Measurements from ENCODE around the gene PCNP.
"Not testable (repeated sequence)": the region's sequence is repeated elsewhere in the genome, so short reads cannot be mapped to it uniquely, and the experiment has no call there.

PCNP gene

GRCh38 chr3:101567528-101568317, 6.3 kb upstream of the PCNP start:
- no peak for DNase-seq

DNA sequence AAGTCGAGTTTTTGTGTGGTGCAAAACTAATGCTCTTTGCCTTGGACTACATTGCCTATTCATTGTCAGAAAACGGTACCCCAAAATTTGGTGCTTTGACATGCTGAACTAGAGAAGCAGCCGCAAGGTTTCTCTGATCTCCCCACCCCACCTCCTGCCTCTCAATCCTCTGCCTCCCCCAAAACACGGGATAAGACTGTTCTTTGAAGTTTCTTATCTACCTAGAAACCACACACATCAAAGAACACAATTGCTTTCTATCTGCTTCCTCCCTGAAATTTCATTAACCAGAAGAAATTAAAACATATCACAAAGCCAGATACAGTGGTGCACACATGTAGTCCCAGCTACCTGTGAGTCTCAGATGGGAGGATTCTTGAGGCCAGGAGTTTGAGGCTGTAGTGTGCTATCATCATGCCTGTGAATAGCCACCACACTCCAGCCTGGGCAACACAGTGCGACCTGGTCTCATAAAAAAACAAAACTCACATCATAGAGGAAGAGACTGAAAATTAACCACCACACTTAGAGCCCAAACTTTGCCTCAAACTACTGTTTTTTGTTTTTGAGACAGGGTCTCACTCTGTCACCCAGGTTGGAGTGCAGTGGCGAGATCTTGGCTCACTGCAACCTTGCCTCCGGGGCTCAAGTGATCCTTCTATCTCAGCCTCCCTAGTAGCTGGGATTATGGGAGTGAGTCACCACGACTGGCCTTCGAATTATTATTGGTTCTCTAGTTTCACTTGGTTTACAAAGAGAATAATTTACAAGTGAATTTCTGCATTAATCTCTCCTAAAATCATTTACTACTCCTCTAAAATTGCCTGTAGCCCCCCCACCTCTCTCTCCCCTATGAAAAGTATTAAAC, 2.7 kb upstream of the PCNP start:
- DNase-seq = peak; percentile 22

DNA sequence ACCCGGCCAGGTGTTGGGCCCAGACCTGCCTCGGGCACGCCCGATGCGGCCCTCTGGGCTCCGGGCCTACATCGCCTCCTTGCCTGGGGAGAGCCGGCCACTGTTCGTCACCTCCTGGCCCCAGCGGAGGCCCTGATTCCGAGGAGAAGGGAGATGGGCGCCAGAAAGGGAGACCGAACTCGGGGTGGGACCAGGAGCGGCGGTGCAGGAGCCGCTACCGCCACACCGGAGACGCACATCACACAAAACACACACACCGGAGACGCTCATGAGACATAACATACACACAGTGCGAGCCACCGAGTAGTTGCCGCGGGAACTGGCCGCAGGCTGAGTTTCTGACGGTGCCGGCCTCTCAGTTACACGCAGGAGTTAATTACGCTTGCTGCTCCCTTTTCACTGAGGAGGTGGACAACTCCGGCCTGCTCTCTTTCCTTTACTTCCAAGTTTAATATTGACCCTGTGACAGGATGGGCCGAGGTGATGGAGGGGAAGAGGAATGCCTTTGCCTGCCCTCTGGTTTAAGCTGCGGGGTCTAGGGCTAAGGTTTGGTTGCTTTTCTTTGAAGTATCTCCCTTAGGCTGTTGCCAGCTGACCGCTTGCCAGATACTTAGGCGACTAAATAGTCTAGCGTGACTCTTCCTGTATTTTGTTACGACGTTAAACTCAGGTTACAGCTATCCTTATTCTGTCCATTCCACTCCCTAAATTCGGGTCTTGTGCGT, 570 bp downstream of the PCNP start:
- DNase-seq = no peak

GRCh38 chr3:101577286-101577685, 3.3 kb downstream of the PCNP start:
- DNase-seq = no peak

- no peak for DNase-seq
These were observed 14.6 kb downstream of the PCNP start for GRCh38 chr3:101588616-101589015.

- no peak for DNase-seq
These were observed 17.1 kb downstream of the PCNP start for GRCh38 chr3:101591071-101591470.

GRCh38 chr3:101602731-101603130, 28.8 kb downstream of the PCNP start:
- no peak for DNase-seq

DNA sequence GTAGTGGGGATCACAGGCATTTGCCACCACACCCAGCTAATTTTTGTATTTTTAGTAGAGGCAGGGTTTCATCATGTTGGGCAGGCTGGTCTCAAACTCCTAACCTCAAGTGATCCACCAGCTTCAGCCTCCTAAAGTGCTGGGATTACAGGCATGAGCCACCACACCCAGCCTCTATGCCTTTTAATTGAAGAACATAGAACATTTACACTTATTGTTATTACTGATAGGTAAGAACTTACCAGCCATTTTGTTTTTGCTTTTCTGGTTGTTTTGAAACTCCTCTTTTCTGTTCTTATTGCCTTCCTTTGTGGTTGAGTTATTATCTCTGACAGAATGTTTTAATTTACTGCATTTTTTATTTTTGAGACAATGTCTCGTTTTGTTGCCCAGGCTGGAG, 29.2 kb downstream of the PCNP start:
- DNase-seq = no peak

DNA sequence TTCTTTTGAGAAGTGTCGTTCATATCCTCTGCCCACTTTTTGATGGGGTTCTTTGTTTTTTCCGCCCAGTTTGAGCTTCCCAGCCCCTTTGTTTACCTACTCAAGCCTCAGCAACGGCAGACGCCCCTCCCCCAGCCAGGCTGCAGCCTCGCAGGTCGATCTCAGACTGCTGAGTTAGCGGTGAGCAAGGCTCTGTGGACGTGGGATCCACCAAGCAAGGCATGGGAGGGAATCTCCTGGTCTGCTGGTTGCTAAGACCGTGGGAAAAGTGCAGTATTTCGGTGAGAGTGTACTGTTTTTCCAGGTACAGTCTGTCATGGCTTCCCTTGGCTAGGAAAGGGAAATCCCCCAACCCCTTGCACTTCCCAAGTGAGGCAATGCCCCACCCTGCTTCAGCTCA, 31.4 kb downstream of the PCNP start:
- not testable (repeated sequence) for DNase-seq

DNA sequence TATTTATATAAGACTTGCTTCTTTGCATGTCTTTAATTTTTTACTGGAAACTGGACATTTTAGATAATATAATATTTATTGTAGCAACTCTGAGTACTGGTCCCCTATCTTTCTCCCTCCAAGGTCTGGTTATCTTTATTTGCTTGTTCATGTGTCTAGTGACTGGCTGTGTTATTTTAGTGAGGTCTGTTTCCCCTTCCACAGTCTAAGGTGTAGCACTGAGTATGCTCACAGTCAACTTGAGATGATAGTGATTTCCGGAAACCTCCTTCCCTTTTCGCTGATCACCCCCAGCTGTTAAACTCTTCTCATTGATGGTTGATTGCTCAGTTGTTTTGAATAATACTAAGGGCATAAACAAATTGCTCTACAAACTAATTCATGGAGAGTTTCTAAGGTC, 37.0 kb downstream of the PCNP start:
- no peak for DNase-seq

- DNase-seq = not testable (repeated sequence)
These were observed 39.0 kb downstream of the PCNP start for GRCh38 chr3:101613014-101613413.

- no peak for DNase-seq
These were observed 41.5 kb downstream of the PCNP start for GRCh38 chr3:101615525-101615924.

GRCh38 chr3:101617478-101617877, 43.5 kb downstream of the PCNP start:
- DNase-seq = no peak

GRCh38 chr3:101618726-101619125, 44.7 kb downstream of the PCNP start:
- no peak for DNase-seq

GRCh38 chr3:101619734-101620133, 45.8 kb downstream of the PCNP start:
- DNase-seq = no peak

DNA sequence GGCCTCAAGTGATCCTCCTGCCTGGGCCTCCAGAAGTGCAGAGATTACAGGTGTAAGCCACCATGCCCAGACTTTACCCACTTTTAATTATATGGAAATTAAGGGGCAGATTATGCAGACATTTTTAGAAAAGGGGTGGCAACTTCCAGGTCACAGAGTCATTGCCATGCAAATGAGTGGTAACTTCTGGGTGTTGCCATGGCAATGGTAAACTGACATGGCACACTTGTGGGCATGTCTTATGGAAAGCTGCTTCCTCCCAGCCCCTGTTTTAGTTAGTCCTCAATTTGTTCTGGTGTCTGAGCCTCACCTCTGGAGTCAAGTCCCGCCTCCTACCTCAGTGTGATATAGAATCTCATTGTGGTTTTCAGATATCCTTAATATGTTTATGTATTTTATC, 49.7 kb downstream of the PCNP start:
- DNase-seq = no peak

- no peak for DNase-seq
These were observed 50.9 kb downstream of the PCNP start for GRCh38 chr3:101624857-101625256.

DNA sequence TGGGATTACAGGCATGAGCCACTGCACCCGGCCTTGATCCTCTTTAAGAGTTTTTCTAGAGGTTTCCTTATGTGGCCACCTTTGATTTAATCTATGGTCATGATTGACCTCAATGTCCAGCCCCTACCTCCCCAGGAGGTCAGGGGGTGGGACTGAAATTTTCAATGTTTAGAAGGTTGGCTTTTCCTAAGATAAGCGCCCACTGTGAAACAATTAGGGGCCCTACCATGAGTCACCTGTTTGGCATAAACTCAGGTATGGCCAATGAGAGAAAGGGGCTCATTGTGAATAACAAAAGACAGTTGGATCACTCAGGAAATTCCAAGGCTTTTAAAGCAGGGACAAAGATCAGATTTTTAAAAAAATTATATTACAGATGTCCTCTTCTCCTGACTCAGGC, 51.9 kb downstream of the PCNP start:
- DNase-seq = no peak

DNA sequence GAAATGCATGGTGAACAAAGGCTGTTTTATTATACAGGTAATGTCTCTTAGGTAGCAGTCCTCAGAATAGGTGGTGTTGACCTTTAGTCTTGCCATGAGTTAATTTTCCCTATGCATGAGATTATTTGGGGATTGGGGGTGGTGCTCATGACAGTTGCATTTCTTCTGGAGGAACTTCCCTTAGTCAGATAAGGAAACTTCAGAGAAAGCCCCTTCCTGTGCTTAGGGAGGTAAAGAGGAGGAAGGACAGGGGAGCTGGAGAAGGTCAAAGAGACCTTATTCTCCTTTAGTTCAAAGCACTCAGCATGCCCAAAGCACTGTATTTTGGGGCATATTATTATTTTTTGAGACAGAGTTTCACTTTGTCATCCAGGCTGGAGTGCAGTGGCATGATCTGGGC, 55.2 kb downstream of the PCNP start:
- no peak for DNase-seq

DNA sequence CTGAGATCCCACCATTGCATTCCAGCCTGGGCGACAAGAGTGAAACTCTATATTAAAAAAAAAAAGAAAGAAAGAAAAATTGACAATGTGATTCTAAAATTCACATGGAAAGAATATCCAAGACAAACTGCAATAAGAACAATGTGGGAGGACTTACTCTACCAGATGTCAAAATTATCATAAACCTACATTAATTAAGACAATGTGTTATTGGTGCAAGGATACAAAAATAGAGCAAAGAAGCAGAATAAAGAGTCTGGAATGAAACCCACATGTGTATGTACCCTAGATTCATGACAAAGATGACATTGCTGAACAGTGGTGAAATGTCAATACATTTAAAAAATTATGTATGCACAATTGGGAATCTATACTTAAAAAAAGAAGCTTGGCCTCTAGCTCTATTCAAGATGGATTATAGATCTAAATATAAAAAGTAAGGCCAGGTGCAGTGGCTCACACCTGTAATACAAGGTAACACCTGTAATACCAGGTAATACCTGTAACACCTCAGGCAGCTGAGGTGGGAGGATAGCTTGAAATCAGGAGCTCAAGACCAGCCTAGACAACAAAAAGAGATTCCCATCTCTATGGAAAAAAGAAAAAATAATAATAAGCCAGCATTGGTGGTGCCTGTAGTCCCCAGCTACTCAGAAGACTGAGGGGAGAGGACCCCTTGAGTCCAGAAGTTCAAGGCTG, 57.3 kb downstream of the PCNP start:
- DNase-seq = no peak

GRCh38 chr3:101631959-101632358, 58.0 kb downstream of the PCNP start:
- not testable (repeated sequence) for DNase-seq

DNA sequence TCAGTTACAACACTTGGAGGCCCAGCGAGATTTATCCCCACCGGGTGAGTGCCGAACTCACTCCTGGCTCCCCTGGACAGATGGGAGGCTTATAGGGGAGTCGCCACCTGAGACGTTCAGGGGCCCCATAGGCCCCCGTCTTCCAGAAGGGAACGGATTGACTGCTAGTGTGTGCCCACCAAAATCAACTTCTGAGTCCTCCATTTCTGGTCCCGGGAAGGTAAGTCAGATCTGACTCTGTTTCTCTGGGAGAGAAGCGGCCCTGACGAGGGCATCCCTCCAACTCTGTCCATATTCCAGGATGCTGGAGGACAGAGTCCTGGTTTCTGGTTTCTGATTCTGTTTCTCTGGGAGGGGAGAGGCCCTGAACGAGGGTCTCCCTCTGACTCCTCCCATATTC, 58.6 kb downstream of the PCNP start:
- DNase-seq = no peak

- DNase-seq = no peak
These were observed 59.2 kb downstream of the PCNP start for GRCh38 chr3:101633186-101633585.

All from NCI-H226 (cell line).